Measurements from ENCODE around the gene PRKG1. TPM values are rescaled to one million over a fixed set of nuclear protein-coding genes. Genes with fewer than 3 reads are reported as not detected.

PRKG1 gene
- total RNA-seq, 6 experiments from 2014 or later: 1.1 to 2.0 (median 1.3) TPM

DNA sequence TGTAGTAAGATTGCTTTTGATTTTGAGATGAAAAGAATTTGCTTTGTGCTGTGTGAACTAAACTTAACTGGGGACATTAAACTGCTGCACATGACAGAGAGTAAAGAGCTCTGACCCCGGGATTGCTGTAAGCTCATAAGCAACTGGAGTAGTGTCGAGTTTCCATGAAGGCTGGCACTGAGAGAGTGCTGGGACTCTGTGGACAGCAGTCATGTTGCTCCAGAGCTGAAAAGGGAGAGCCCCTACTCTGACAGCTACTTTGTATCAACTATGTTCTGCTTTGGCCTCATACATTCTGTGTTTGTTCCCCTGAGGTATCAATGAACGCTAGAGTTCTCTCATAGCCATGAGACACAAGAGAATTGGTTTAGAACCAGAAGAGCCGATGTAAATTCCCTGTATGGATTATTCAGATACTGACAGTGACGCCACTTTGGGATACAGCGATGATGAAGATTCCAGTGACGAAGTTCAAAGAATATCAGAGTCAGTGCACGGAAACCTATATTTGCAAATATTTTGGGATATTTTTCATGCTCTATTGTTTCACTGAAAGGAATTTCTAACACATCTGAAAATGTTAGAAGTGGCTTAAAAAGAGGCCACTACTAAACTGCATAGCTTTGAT is 1053.9 kb downstream of the PRKG1 start:
- DNase-seq: no peak
- Histone ChIP-seq H3K9me3 (no peaks in the 10 kb centered on the region), H3K4me3 (no peak overlapping the region), H3K4me1 (no peaks in the 10 kb centered on the region), H3K36me3 (no peaks in the 10 kb centered on the region), H3K27ac (no peak overlapping the region), H3K27me3 (no peaks in the 10 kb centered on the region)
- 67% methylated on average over 8 of the region's 8 CpGs for WGBS (ENCODE audit: insufficient coverage, low coverage, low lambda C conversion rate, missing lambda C conversion rate)
- intact Hi-C loops (cut with DNase I): no loop called here
- ATAC-seq: no peak
- no peak for TF ChIP-seq POLR2A (IDR thresholded peaks at IDR 0.05)
- TF ChIP-seq, protein P1, sequence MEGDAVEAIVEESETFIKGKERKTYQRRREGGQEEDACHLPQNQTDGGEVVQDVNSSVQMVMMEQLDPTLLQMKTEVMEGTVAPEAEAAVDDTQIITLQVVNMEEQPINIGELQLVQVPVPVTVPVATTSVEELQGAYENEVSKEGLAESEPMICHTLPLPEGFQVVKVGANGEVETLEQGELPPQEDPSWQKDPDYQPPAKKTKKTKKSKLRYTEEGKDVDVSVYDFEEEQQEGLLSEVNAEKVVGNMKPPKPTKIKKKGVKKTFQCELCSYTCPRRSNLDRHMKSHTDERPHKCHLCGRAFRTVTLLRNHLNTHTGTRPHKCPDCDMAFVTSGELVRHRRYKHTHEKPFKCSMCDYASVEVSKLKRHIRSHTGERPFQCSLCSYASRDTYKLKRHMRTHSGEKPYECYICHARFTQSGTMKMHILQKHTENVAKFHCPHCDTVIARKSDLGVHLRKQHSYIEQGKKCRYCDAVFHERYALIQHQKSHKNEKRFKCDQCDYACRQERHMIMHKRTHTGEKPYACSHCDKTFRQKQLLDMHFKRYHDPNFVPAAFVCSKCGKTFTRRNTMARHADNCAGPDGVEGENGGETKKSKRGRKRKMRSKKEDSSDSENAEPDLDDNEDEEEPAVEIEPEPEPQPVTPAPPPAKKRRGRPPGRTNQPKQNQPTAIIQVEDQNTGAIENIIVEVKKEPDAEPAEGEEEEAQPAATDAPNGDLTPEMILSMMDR (IDR thresholded peaks at IDR 0.05): no peak

DNA sequence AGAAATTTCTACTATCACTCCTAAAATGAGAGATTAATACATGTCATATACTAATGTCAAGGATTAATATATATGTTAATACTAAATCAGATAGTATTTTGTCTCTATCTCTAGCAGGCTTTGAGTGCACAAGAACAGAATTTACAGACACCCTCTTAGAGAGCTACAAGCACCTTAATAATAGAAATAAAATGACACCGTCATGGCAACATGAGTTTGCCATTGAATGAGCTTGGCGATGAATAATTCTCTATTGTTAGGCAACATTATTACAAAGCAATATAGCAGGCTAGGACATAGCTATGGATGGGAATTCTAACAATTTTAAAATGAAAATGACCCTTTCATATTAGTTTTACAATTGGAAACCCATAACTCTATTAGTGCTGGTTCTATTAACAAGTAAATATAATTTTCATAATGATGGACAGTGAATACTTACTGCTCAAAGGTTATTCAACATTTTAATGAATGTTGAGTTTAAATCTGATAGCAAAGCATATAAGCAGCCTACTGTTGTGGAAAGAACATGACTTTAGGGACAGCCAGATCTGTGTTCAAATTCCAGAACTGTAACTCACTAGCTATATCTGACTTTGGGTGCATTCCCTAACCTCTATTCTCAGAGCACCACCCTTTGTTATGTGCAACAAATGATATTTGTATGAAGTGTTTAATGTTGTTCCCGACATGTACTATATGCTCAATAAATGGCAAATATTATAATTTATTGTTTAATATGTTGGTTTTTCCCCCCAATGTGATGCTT is 1055.3 kb downstream of the PRKG1 start:
- ATAC-seq (no peak), DNase-seq (no peak)
- Histone ChIP-seq H3K27me3 (no peaks in the 10 kb centered on the region), H3K4me1 (no peaks in the 10 kb centered on the region), H3K9me3 (no peaks in the 10 kb centered on the region), H3K27ac (no peak overlapping the region), H3K4me3 (no peak overlapping the region), H3K36me3 (no peaks in the 10 kb centered on the region)
- intact Hi-C loops (cut with DNase I): no loop called here
- TF ChIP-seq POLR2A (IDR thresholded peaks at IDR 0.05): no peak
- TF ChIP-seq, protein P1 (IDR thresholded peaks at IDR 0.05): no peak
- WGBS (ENCODE audit: insufficient coverage, low coverage, low lambda C conversion rate, missing lambda C conversion rate): 83% methylated on average over 3 of the region's 3 CpGs

DNA sequence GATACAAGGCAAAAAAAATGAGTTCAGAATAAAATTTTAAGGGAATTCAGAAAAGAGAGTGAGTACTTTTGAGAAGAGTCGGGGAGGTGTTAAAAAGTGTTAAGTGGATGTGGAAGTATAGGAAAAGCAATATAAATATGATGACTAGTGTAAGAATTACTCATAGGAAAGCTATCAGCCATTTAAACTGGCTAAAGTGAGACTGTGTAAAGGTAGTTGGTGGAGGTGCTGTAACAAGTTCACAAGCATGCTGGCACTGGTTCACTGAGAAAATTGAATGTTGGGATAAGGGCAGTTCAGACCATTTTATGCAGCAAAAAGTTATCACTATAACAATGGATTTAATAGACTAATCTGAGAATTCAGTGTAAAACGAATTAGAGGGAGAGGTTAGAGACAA is 1060.8 kb downstream of the PRKG1 start:
- Histone ChIP-seq H3K9me3 (no peaks in the 10 kb centered on the region), H3K27ac (no peak overlapping the region), H3K4me3 (no peak overlapping the region), H3K4me1 (no peaks in the 10 kb centered on the region), H3K27me3 (no peaks in the 10 kb centered on the region), H3K36me3 (no peaks in the 10 kb centered on the region)
- TF ChIP-seq, protein P1 (IDR thresholded peaks at IDR 0.05): no peak
- no peak for TF ChIP-seq POLR2A (IDR thresholded peaks at IDR 0.05)
- ATAC-seq: no peak
- WGBS (ENCODE audit: insufficient coverage, low coverage, low lambda C conversion rate, missing lambda C conversion rate): 23% methylated on average over 2 of the region's 2 CpGs
- intact Hi-C loops (cut with DNase I): no loop called here
- DNase-seq: no peak

DNA sequence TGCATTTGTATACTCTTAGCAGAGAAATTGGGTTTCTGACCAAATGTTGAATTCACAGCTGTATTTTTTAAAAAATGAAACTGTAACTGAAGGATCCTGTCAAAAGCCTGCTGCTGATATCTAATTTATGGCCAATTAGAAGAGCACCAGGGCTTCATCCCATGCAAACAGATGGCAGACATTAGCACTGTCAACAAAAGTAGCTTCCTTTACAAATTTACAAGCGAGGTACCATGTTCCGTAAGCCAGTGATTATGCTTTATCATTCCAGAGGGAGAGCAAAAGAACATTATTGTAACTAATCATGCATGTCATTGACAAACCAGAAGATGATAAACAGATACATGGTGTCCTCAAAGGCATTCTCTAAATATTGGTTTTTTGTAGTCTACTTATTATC is 1062.6 kb downstream of the PRKG1 start:
- ATAC-seq: no peak
- H3K4me3 ChIP-seq: no peak overlapping the region
- no peak for DNase-seq
- no peaks in the 10 kb centered on the region for H3K9me3 ChIP-seq
- H3K4me1 ChIP-seq: no peaks in the 10 kb centered on the region
- H3K27me3 ChIP-seq: no peaks in the 10 kb centered on the region
- no peaks in the 10 kb centered on the region for H3K36me3 ChIP-seq
- intact Hi-C loops (cut with DNase I): no loop called here
- TF ChIP-seq POLR2A (IDR thresholded peaks at IDR 0.05): no peak
- TF ChIP-seq, protein P1 (IDR thresholded peaks at IDR 0.05): no peak
- no peak overlapping the region for H3K27ac ChIP-seq
- WGBS (ENCODE audit: insufficient coverage, low coverage, low lambda C conversion rate, missing lambda C conversion rate): 64% methylated on average over 2 of the region's 2 CpGs
